ENCODE data around the gene HNF4A.

The HNF4A gene

GRCh38 chr20:44415833-44416715 lies 60.6 kb downstream of the HNF4A start:
- Histone ChIP-seq H3K27me3 (ENCODE audit: insufficient read depth, low read length) (no peaks in the 10 kb centered on the region), H3K4me3 (ENCODE audit: low read depth, low read length) (no peak overlapping the region), H3K79me2 (ENCODE audit: control insufficient read depth, insufficient read depth, low read length, unreplicated experiment) (no peaks in the 10 kb centered on the region), H2AFZ (ENCODE audit: low read length, unreplicated experiment) (no peak overlapping the region), H3K27ac (ENCODE audit: low read depth, low read length) (no peak overlapping the region), H3K36me3 (ENCODE audit: insufficient read depth, low read length) (no peaks in the 10 kb centered on the region), H3K4me1 (ENCODE audit: control insufficient read depth, insufficient read depth, low read length, unreplicated experiment) (no peaks in the 10 kb centered on the region)

GRCh38 chr20:44418069-44418905 lies 62.8 kb downstream of the HNF4A start:
- no peaks in the 10 kb centered on the region for H3K27me3 ChIP-seq (ENCODE audit: insufficient read depth, low read length)
- no peak overlapping the region for H3K4me3 ChIP-seq (ENCODE audit: low read depth, low read length)
- H3K27ac ChIP-seq (ENCODE audit: low read depth, low read length) = no peak overlapping the region
- no peak overlapping the region for H2AFZ ChIP-seq (ENCODE audit: low read length, unreplicated experiment)
- H3K4me1 ChIP-seq (ENCODE audit: control insufficient read depth, insufficient read depth, low read length, unreplicated experiment) = peaks cover 5% of the 10 kb centered on the region
- no peaks in the 10 kb centered on the region for H3K36me3 ChIP-seq (ENCODE audit: insufficient read depth, low read length)
- no peaks in the 10 kb centered on the region for H3K79me2 ChIP-seq (ENCODE audit: control insufficient read depth, insufficient read depth, low read length, unreplicated experiment)

- H3K4me1 ChIP-seq (ENCODE audit: control insufficient read depth, insufficient read depth, low read length, unreplicated experiment) = peaks cover 5% of the 10 kb centered on the region
- no peaks in the 10 kb centered on the region for H3K36me3 ChIP-seq (ENCODE audit: insufficient read depth, low read length)
- H3K4me3 ChIP-seq (ENCODE audit: low read depth, low read length) = no peak overlapping the region
- H3K79me2 ChIP-seq (ENCODE audit: control insufficient read depth, insufficient read depth, low read length, unreplicated experiment) = no peaks in the 10 kb centered on the region
- H2AFZ ChIP-seq (ENCODE audit: low read length, unreplicated experiment) = no peak overlapping the region
- H3K27ac ChIP-seq (ENCODE audit: low read depth, low read length) = no peak overlapping the region
- no peaks in the 10 kb centered on the region for H3K27me3 ChIP-seq (ENCODE audit: insufficient read depth, low read length)
These were observed 63.8 kb downstream of the HNF4A start for GRCh38 chr20:44419131-44419844.

GRCh38 chr20:44420497-44420896 lies 65.0 kb downstream of the HNF4A start:
- Histone ChIP-seq H3K4me1 (ENCODE audit: control insufficient read depth, insufficient read depth, low read length, unreplicated experiment) (peaks cover 5% of the 10 kb centered on the region), H3K36me3 (ENCODE audit: insufficient read depth, low read length) (no peaks in the 10 kb centered on the region), H3K27me3 (ENCODE audit: insufficient read depth, low read length) (no peaks in the 10 kb centered on the region), H3K79me2 (ENCODE audit: control insufficient read depth, insufficient read depth, low read length, unreplicated experiment) (no peaks in the 10 kb centered on the region), H3K27ac (ENCODE audit: low read depth, low read length) (no peak overlapping the region), H2AFZ (ENCODE audit: low read length, unreplicated experiment) (no peak overlapping the region), H3K4me3 (ENCODE audit: low read depth, low read length) (no peak overlapping the region)

- no peaks in the 10 kb centered on the region for H3K36me3 ChIP-seq (ENCODE audit: insufficient read depth, low read length)
- peaks cover 5% of the 10 kb centered on the region for H3K4me1 ChIP-seq (ENCODE audit: control insufficient read depth, insufficient read depth, low read length, unreplicated experiment)
- H2AFZ ChIP-seq (ENCODE audit: low read length, unreplicated experiment) = peak overlapping the region; percentile 7
- no peak overlapping the region for H3K27ac ChIP-seq (ENCODE audit: low read depth, low read length)
- H3K27me3 ChIP-seq (ENCODE audit: insufficient read depth, low read length) = peaks cover 3% of the 10 kb centered on the region; the same call in 1 of the 2 replicates
- no peak overlapping the region for H3K4me3 ChIP-seq (ENCODE audit: low read depth, low read length)
- H3K79me2 ChIP-seq (ENCODE audit: control insufficient read depth, insufficient read depth, low read length, unreplicated experiment) = no peaks in the 10 kb centered on the region
These were observed 66.6 kb downstream of the HNF4A start for GRCh38 chr20:44422083-44422482.

GRCh38 chr20:44423480-44423879 lies 68.0 kb downstream of the HNF4A start:
- no peak overlapping the region for H2AFZ ChIP-seq (ENCODE audit: low read length, unreplicated experiment)
- H3K4me3 ChIP-seq (ENCODE audit: low read depth, low read length) = no peak overlapping the region

GRCh38 chr20:44424039-44424495 lies 68.6 kb downstream of the HNF4A start:
- H3K79me2 ChIP-seq (ENCODE audit: control insufficient read depth, insufficient read depth, low read length, unreplicated experiment) = no peaks in the 10 kb centered on the region
- H2AFZ ChIP-seq (ENCODE audit: low read length, unreplicated experiment) = no peak overlapping the region

More at GRCh38 chr20:44423480-44423879, 68.0 kb downstream of the HNF4A start:
- Histone ChIP-seq H3K4me1 (ENCODE audit: control insufficient read depth, insufficient read depth, low read length, unreplicated experiment) (peaks cover 5% of the 10 kb centered on the region), H3K79me2 (ENCODE audit: control insufficient read depth, insufficient read depth, low read length, unreplicated experiment) (no peaks in the 10 kb centered on the region), H3K36me3 (ENCODE audit: insufficient read depth, low read length) (no peaks in the 10 kb centered on the region), H3K27ac (ENCODE audit: low read depth, low read length) (no peak overlapping the region), H3K27me3 (ENCODE audit: insufficient read depth, low read length) (peaks cover 9% of the 10 kb centered on the region)

GRCh38 chr20:44425923-44426322 lies 70.4 kb downstream of the HNF4A start:
- H3K79me2 ChIP-seq (ENCODE audit: control insufficient read depth, insufficient read depth, low read length, unreplicated experiment) = no peaks in the 10 kb centered on the region
- no peak overlapping the region for H2AFZ ChIP-seq (ENCODE audit: low read length, unreplicated experiment)
- H3K4me3 ChIP-seq (ENCODE audit: low read depth, low read length) = no peak overlapping the region
- H3K4me1 ChIP-seq (ENCODE audit: control insufficient read depth, insufficient read depth, low read length, unreplicated experiment) = peaks cover 5% of the 10 kb centered on the region
- H3K27ac ChIP-seq (ENCODE audit: low read depth, low read length) = no peak overlapping the region
- H3K36me3 ChIP-seq (ENCODE audit: insufficient read depth, low read length) = no peaks in the 10 kb centered on the region
- peaks cover 9% of the 10 kb centered on the region for H3K27me3 ChIP-seq (ENCODE audit: insufficient read depth, low read length)

More at GRCh38 chr20:44424039-44424495, 68.6 kb downstream of the HNF4A start:
- Histone ChIP-seq H3K27me3 (ENCODE audit: insufficient read depth, low read length) (peaks cover 9% of the 10 kb centered on the region), H3K4me3 (ENCODE audit: low read depth, low read length) (no peak overlapping the region), H3K4me1 (ENCODE audit: control insufficient read depth, insufficient read depth, low read length, unreplicated experiment) (peaks cover 5% of the 10 kb centered on the region), H3K36me3 (ENCODE audit: insufficient read depth, low read length) (no peaks in the 10 kb centered on the region), H3K27ac (ENCODE audit: low read depth, low read length) (no peak overlapping the region)

GRCh38 chr20:44426879-44427790 lies 71.6 kb downstream of the HNF4A start:
- Histone ChIP-seq H3K79me2 (ENCODE audit: control insufficient read depth, insufficient read depth, low read length, unreplicated experiment) (no peaks in the 10 kb centered on the region), H3K27ac (ENCODE audit: low read depth, low read length) (no peak overlapping the region), H3K27me3 (ENCODE audit: insufficient read depth, low read length) (peaks cover 9% of the 10 kb centered on the region), H3K36me3 (ENCODE audit: insufficient read depth, low read length) (no peaks in the 10 kb centered on the region), H3K4me1 (ENCODE audit: control insufficient read depth, insufficient read depth, low read length, unreplicated experiment) (peaks cover 2% of the 10 kb centered on the region), H2AFZ (ENCODE audit: low read length, unreplicated experiment) (no peak overlapping the region), H3K4me3 (ENCODE audit: low read depth, low read length) (no peak overlapping the region)
